ENCODE results near the gene THEMIS2. TPM values are rescaled to one million over a fixed set of nuclear protein-coding genes. Genes with fewer than 3 reads are reported as not detected.

Gene THEMIS2
- total RNA-seq, 2 experiments from 2014 or later = 4.1 to 20.3 TPM

DNA sequence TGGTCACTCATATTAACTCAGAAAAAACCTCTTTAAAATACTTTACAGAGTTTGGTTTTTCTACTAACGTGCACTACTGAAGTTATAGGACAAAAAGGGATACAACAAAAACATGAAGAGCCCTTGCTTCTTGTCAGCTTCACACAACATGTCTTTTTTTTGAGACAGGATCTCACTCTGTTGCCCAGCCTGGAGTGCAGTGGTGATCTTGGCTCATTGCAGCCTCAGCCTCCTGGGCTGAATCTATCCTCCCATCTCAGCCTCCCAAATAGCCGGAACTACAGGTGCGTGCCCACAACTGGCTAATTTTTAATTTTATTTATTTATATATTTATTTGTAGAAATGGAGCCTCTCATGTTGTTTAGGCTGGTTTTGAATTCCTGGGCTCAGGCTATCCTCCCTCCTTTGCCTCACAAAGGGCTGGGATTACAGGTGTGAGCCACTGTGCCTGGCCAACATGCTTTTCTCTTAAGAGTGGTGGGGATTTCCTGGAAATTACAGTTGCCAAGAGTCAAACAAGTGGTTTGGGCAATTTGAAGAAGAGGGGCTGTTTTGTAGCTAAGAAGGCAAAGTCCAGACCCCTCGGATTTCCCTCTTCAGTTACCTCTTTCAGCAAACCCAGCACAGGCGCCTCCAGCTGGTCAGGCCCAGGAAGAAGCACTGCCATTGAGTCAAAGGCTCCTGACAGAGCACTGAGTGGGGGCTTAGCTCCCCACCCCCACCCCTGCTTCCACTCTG is 56.0 kb downstream of the THEMIS2 start:
- no peak overlapping the region for H3K4me2 ChIP-seq (ENCODE audit: low read length)
- ChIA-PET POLR2A (interaction anchor here (0.7 kb wide), 1 partner anchor 43 kb away, joined by 3 read pairs; no protein-coding TSS in a partner anchor), CTCF (ENCODE audit: unreplicated experiment) (no interaction called here)
- H3K4me3 ChIP-seq (ENCODE audit: low read depth, low read length, poor library complexity, severe bottlenecking) = no peak overlapping the region
- DNase-seq (ENCODE audit: low spot score) = no peak
- H3K9me3 ChIP-seq (ENCODE audit: low read length) = no peaks in the 10 kb centered on the region
- H3K27ac ChIP-seq (ENCODE audit: low read depth, low read length, poor library complexity, severe bottlenecking) = no peak overlapping the region
- H3K79me2 ChIP-seq (ENCODE audit: insufficient read depth, low read depth, low read length) = no peaks in the 10 kb centered on the region
- TF ChIP-seq, protein P1, sequence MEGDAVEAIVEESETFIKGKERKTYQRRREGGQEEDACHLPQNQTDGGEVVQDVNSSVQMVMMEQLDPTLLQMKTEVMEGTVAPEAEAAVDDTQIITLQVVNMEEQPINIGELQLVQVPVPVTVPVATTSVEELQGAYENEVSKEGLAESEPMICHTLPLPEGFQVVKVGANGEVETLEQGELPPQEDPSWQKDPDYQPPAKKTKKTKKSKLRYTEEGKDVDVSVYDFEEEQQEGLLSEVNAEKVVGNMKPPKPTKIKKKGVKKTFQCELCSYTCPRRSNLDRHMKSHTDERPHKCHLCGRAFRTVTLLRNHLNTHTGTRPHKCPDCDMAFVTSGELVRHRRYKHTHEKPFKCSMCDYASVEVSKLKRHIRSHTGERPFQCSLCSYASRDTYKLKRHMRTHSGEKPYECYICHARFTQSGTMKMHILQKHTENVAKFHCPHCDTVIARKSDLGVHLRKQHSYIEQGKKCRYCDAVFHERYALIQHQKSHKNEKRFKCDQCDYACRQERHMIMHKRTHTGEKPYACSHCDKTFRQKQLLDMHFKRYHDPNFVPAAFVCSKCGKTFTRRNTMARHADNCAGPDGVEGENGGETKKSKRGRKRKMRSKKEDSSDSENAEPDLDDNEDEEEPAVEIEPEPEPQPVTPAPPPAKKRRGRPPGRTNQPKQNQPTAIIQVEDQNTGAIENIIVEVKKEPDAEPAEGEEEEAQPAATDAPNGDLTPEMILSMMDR (conservative IDR thresholded peaks at IDR 0.05; ENCODE audit: low read length) = peak; percentile 47
- TF ChIP-seq EZH2phosphoT487 (IDR thresholded peaks at IDR 0.05; ENCODE audit: borderline replicate concordance, low read depth, low read length) = no peak
- H4K20me1 ChIP-seq (ENCODE audit: insufficient read depth, low read length) = no peaks in the 10 kb centered on the region
- no peak overlapping the region for H2AFZ ChIP-seq (ENCODE audit: low read length)
- H3K4me1 ChIP-seq (ENCODE audit: insufficient read depth, low read length, poor library complexity, severe bottlenecking) = peaks cover 11% of the 10 kb centered on the region
- H3K9me2 ChIP-seq (ENCODE audit: insufficient read depth, low read length) = no peaks in the 10 kb centered on the region
- intact Hi-C loops (cut with micrococcal nuclease; ENCODE audit: unreplicated experiment) = no loop called here
- BruUV-seq (replicated peaks) = no TSS peak
- H3K36me3 ChIP-seq (ENCODE audit: insufficient read depth, low read length) = no peaks in the 10 kb centered on the region

DNA sequence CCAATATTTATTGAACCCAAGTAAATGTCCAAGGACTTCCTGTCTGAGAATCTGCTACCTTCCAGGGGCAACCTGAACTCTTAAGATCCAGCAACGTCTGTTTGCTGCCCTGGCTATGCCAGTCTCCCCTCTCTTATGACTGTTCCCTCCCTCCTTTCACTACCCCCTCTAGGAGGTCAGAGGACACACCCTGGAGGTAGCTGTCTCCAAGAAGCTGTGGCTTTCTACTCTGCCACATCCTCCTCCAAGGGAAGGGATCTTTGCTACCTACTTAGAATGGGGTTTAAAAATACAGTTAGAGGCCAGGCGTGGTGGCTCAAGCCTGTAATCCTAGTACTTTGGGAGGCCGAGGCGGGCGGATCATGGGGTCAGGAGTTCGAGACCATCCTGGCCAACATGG is 58.8 kb downstream of the THEMIS2 start:
- Histone ChIP-seq H3K4me2 (ENCODE audit: low read length) (no peak overlapping the region), H3K36me3 (ENCODE audit: insufficient read depth, low read length) (no peaks in the 10 kb centered on the region), H2AFZ (ENCODE audit: low read length) (no peak overlapping the region), H3K9me2 (ENCODE audit: insufficient read depth, low read length) (no peaks in the 10 kb centered on the region), H3K9me3 (ENCODE audit: low read length) (no peaks in the 10 kb centered on the region), H3K4me3 (ENCODE audit: low read depth, low read length, poor library complexity, severe bottlenecking) (no peak overlapping the region), H3K4me1 (ENCODE audit: insufficient read depth, low read length, poor library complexity, severe bottlenecking) (peaks cover 25% of the 10 kb centered on the region), H3K79me2 (ENCODE audit: insufficient read depth, low read depth, low read length) (no peaks in the 10 kb centered on the region), H4K20me1 (ENCODE audit: insufficient read depth, low read length) (no peaks in the 10 kb centered on the region), H3K27ac (ENCODE audit: low read depth, low read length, poor library complexity, severe bottlenecking) (no peak overlapping the region)
- no TSS peak for BruUV-seq (replicated peaks)
- TF ChIP-seq, protein P1 (conservative IDR thresholded peaks at IDR 0.05; ENCODE audit: low read length) = no peak
- no peak for TF ChIP-seq EZH2phosphoT487 (IDR thresholded peaks at IDR 0.05; ENCODE audit: borderline replicate concordance, low read depth, low read length)
- ChIA-PET CTCF (ENCODE audit: unreplicated experiment) (no interaction called here), POLR2A (interaction anchor here (0.7 kb wide), 1 partner anchor 44 kb away, joined by 6 read pairs; no protein-coding TSS in a partner anchor)
- intact Hi-C loops (cut with micrococcal nuclease; ENCODE audit: unreplicated experiment) = loop anchor here (5.0 kb wide), 1 partner anchor 74 kb away; no protein-coding TSS in a partner anchor
- no peak for DNase-seq (ENCODE audit: low spot score)

DNA sequence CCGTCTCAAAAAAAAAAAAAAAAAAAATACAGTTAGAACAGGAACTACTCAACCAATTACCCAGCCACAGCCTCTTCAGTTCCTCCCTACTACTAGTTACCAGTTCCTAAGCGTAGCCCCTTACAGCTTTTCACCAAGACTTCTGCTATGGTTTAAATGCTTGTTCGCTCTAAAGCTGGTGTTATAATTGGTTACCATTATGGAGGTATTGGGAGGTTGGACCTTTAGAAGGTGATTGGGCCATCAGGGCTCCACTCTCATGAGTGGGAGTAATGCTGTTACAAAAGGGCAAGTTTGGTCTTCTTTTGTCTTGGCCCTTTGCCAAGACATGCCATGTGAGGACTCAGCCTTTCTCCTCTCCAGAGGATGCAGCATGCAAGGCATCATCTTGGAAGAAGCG is 59.4 kb downstream of the THEMIS2 start:
- Histone ChIP-seq H3K4me3 (ENCODE audit: low read depth, low read length, poor library complexity, severe bottlenecking) (no peak overlapping the region), H3K4me1 (ENCODE audit: insufficient read depth, low read length, poor library complexity, severe bottlenecking) (peaks cover 25% of the 10 kb centered on the region), H2AFZ (ENCODE audit: low read length) (no peak overlapping the region), H4K20me1 (ENCODE audit: insufficient read depth, low read length) (no peaks in the 10 kb centered on the region), H3K79me2 (ENCODE audit: insufficient read depth, low read depth, low read length) (no peaks in the 10 kb centered on the region), H3K36me3 (ENCODE audit: insufficient read depth, low read length) (no peaks in the 10 kb centered on the region), H3K4me2 (ENCODE audit: low read length) (no peak overlapping the region), H3K27ac (ENCODE audit: low read depth, low read length, poor library complexity, severe bottlenecking) (no peak overlapping the region), H3K9me3 (ENCODE audit: low read length) (no peaks in the 10 kb centered on the region), H3K9me2 (ENCODE audit: insufficient read depth, low read length) (no peaks in the 10 kb centered on the region)
- DNase-seq (ENCODE audit: low spot score) = no peak
- intact Hi-C loops (cut with micrococcal nuclease; ENCODE audit: unreplicated experiment) = loop anchor here (5.0 kb wide), 1 partner anchor 74 kb away; no protein-coding TSS in a partner anchor
- POLR2A ChIA-PET = interaction anchor here (0.7 kb wide), 3 partner anchors 12 to 43 kb away, joined by 3 to 6 read pairs (median 4); no protein-coding TSS in a partner anchor
- TF ChIP-seq, protein P1 (conservative IDR thresholded peaks at IDR 0.05; ENCODE audit: low read length) = no peak
- no peak for TF ChIP-seq EZH2phosphoT487 (IDR thresholded peaks at IDR 0.05; ENCODE audit: borderline replicate concordance, low read depth, low read length)
- no TSS peak for BruUV-seq (replicated peaks)
- CTCF ChIA-PET (ENCODE audit: unreplicated experiment) = no interaction called here
